HG03097 (cell line): Measurements from ENCODE around the gene C1QTNF9.
"Not testable (repeated sequence)": the region's sequence is repeated elsewhere in the genome, so short reads cannot be mapped to it uniquely, and the experiment has no call there.

Experiments
- ATAC-seq: cut with Tn5 transposase; IDR thresholded peaks from one replicate; pipeline ENCODE4 v1.9.1; 2021; ENCODE audit not compliant: unreplicated experiment, low FRiP score

Gene C1QTNF9

GRCh38 chr13:24359252-24359651 is 49.9 kb downstream of the C1QTNF9 start:
- ATAC-seq = not testable (repeated sequence)

GRCh38 chr13:24360106-24360505 is 50.7 kb downstream of the C1QTNF9 start:
- ATAC-seq = no peak

- ATAC-seq = no peak
Observed at GRCh38 chr13:24361113-24361512, 51.7 kb downstream of the C1QTNF9 start.

GRCh38 chr13:24361852-24362366 is 52.5 kb downstream of the C1QTNF9 start:
- ATAC-seq = no peak

GRCh38 chr13:24362435-24362952 is 53.1 kb downstream of the C1QTNF9 start:
- no peak for ATAC-seq

- ATAC-seq = no peak
Observed at GRCh38 chr13:24365191-24365590, 55.8 kb downstream of the C1QTNF9 start.

- ATAC-seq = not testable (repeated sequence)
Observed at GRCh38 chr13:24366315-24366714, 56.9 kb downstream of the C1QTNF9 start.

GRCh38 chr13:24371273-24371672 is 61.9 kb downstream of the C1QTNF9 start:
- ATAC-seq = not testable (repeated sequence)
